GM23338 (cell line): ENCODE data around the gene MPPED2.

Experiments
- CREB1 ChIP-seq: fragments of 250-450 bp; sonication (Bioruptor Pico); IDR thresholded peaks from 2 replicates; pipeline ENCODE4 v1.5.0; 2020; ENCODE audit warnings: low read depth, mild to moderate bottlenecking, moderate library complexity
- CTCF ChIP-seq, 2 experiments: fragments of 200-600 bp in 1 of 2; sonication (generic) in 1 of 2; conservative IDR thresholded peaks; 2 replicates each; pipeline versions ENCODE4 v1.5.1 to v1.6.1; 2016 to 2017; ENCODE audit warnings: antibody characterized with exemption in 2 of 2, low read depth in 2 of 2, mild to moderate bottlenecking in 2 of 2, moderate library complexity in 1 of 2
- EZH2 ChIP-seq: fragments of 200-600 bp; sonication (generic); IDR thresholded peaks from one replicate; pipeline ENCODE4 v1.8.0; 2017; ENCODE audit warnings: antibody characterized with exemption, mild to moderate bottlenecking, low read depth; ENCODE audit not compliant: unreplicated experiment
- POLR2AphosphoS5 ChIP-seq: IDR thresholded peaks from 2 replicates; pipeline ENCODE4 v1.6.1; 2016; ENCODE audit warnings: antibody characterized with exemption, low read depth
- REST ChIP-seq: IDR thresholded peaks from one replicate; pipeline ENCODE4 v1.6.1; 2018; ENCODE audit warnings: antibody characterized with exemption; ENCODE audit not compliant: unreplicated experiment
- TF ChIP-seq, protein P1 (sequence below): IDR thresholded peaks from 2 replicates; pipeline ENCODE4 v1.6.1; 2016; ENCODE audit warnings: antibody characterized with exemption

- TF ChIP-seq CTCF (conservative IDR thresholded peaks at IDR 0.05; ENCODE audit: low read depth in 2 of 2), result no peak
- TF ChIP-seq EZH2, result no peak
- TF ChIP-seq CREB1 (CRISPR knock-in tag), result no peak
- no peak for TF ChIP-seq POLR2AphosphoS5
- TF ChIP-seq, protein P1, sequence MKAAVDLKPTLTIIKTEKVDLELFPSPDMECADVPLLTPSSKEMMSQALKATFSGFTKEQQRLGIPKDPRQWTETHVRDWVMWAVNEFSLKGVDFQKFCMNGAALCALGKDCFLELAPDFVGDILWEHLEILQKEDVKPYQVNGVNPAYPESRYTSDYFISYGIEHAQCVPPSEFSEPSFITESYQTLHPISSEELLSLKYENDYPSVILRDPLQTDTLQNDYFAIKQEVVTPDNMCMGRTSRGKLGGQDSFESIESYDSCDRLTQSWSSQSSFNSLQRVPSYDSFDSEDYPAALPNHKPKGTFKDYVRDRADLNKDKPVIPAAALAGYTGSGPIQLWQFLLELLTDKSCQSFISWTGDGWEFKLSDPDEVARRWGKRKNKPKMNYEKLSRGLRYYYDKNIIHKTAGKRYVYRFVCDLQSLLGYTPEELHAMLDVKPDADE, result no peak
- TF ChIP-seq REST, result no peak
These were observed 151.3 kb downstream of the MPPED2 start for GRCh38 chr11:30434901-30435300.
